Effector memory CD4-positive, alpha-beta T cell (primary cell): ENCODE data around the gene KRTAP23-1.

Experiments used
- DNase-seq, 3 donors: peaks; one replicate each; pipeline ENCODE4 v3.0.0-alpha.2; 2020
- H3K27ac ChIP-seq: 2 replicates; pipeline ENCODE4 v1.7.0; 2013; ENCODE audit warnings: mild to moderate bottlenecking, low read length, moderate library complexity; ENCODE audit not compliant: insufficient read depth, poor library complexity, severe bottlenecking
- H3K27me3 ChIP-seq: replicated peaks from 2 replicates; pipeline ENCODE4 v1.7.0; 2013; ENCODE audit warnings: mild to moderate bottlenecking, low read length; ENCODE audit not compliant: insufficient read depth, control insufficient read depth, poor library complexity, severe bottlenecking
- H3K36me3 ChIP-seq: 2 replicates; pipeline ENCODE4 v1.7.0; 2013; ENCODE audit warnings: mild to moderate bottlenecking, low read length, moderate library complexity; ENCODE audit not compliant: control insufficient read depth, insufficient read depth
- H3K4me1 ChIP-seq: 2 replicates; pipeline ENCODE4 v1.7.0; 2013; ENCODE audit warnings: low read length, mild to moderate bottlenecking; ENCODE audit not compliant: control insufficient read depth, insufficient read depth, poor library complexity, severe bottlenecking
- H3K4me3 ChIP-seq: 2 replicates; pipeline ENCODE4 v1.7.0; 2013; ENCODE audit warnings: low read length, low read depth, mild to moderate bottlenecking; ENCODE audit not compliant: insufficient read depth, poor library complexity, severe bottlenecking
- H3K9me3 ChIP-seq: 2 replicates; pipeline ENCODE4 v1.7.0; 2013; ENCODE audit warnings: mild to moderate bottlenecking, low read length, moderate library complexity; ENCODE audit not compliant: control insufficient read depth

Gene KRTAP23-1

GRCh38 chr21:30315701-30316100 is 32.7 kb downstream of the KRTAP23-1 start:
- Histone ChIP-seq H3K27ac (no peak overlapping the region), H3K36me3 (no peaks in the 10 kb centered on the region), H3K4me3 (no peak overlapping the region), H3K4me1 (no peaks in the 10 kb centered on the region), H3K9me3 (no peaks in the 10 kb centered on the region), H3K27me3 (no peaks in the 10 kb centered on the region)
- DNase-seq = no peak

GRCh38 chr21:30306884-30307283 is 41.5 kb downstream of the KRTAP23-1 start:
- no peaks in the 10 kb centered on the region for H3K9me3 ChIP-seq
- no peaks in the 10 kb centered on the region for H3K36me3 ChIP-seq
- no peaks in the 10 kb centered on the region for H3K4me1 ChIP-seq
- no peak overlapping the region for H3K27ac ChIP-seq
- no peak for DNase-seq
- H3K27me3 ChIP-seq = no peaks in the 10 kb centered on the region
- H3K4me3 ChIP-seq = no peak overlapping the region

- no peak for DNase-seq
- no peak overlapping the region for H3K27ac ChIP-seq
- no peaks in the 10 kb centered on the region for H3K4me1 ChIP-seq
- no peak overlapping the region for H3K4me3 ChIP-seq
- H3K27me3 ChIP-seq = no peaks in the 10 kb centered on the region
- no peaks in the 10 kb centered on the region for H3K36me3 ChIP-seq
- H3K9me3 ChIP-seq = no peaks in the 10 kb centered on the region
Observed at GRCh38 chr21:30305136-30305535, 43.3 kb downstream of the KRTAP23-1 start.
